GM12878 (cell line): Measurements from ENCODE around the gene PDCD6IP. TPM values are rescaled to one million over a fixed set of nuclear protein-coding genes. Genes with fewer than 3 reads are reported as not detected.

ENCODE experiments used
- ATAC-seq: fragments of 200-7000 bp; cut with Tn5 transposase; 3 replicates; pipeline ENCODE4 v1.9.1; 2020; ENCODE audit warnings: mild to moderate bottlenecking, moderate library complexity
- BruUV-seq: library from RNA; stranded (reverse); fragments of 400-500 nt; replicated peaks from 2 replicates; lab custom pipeline; 2021; lab: Mats Ljungman, UMichigan
- CTCF ChIA-PET: fragments of 300-600 bp; sonication (Branson Sonifier 250); formaldehyde crosslinking; extraction: SDS; loops from one replicate; lab custom pipeline; 2021; ENCODE audit warnings: inconsistent platforms; lab: Yijun Ruan, JAX
- POLR2A ChIA-PET: fragments of 350-600 bp; formaldehyde crosslinking; extraction: SDS; loops from one replicate; lab custom pipeline; 2021; ENCODE audit warnings: inconsistent platforms; lab: Charles Lee
- RAD21 ChIA-PET: fragments of 300-600 bp; sonication (Branson Sonifier 250); formaldehyde crosslinking; loops from one replicate; lab custom pipeline; 2023; ENCODE audit warnings: antibody characterized with exemption; ENCODE audit not compliant: unreplicated experiment; lab: Charles Lee
- SMC1A ChIA-PET: fragments of 300-600 bp; sonication (Branson Sonifier 250); formaldehyde crosslinking; loops from one replicate; lab custom pipeline; 2023; ENCODE audit not compliant: unreplicated experiment, uncharacterized antibody; lab: Charles Lee
- DNase-seq: peaks from one replicate; pipeline ENCODE4 v3.0.0-alpha.2; 2011; ENCODE audit warnings: low read depth, low spot score
- FAIRE-seq: peaks from 3 replicates; lab custom pipeline; 2011; peaks lifted over from hg19 to GRCh38; lab: Jason Lieb, UNC
- H2AFZ ChIP-seq: 2 replicates; pipeline ENCODE4 v1.6.0; 2011; ENCODE audit warnings: low read depth, low read length, control low read depth; ENCODE audit not compliant: control insufficient read depth
- H3K27ac ChIP-seq: 2 replicates; pipeline ENCODE4 v1.5.1; 2011; ENCODE audit warnings: control low read depth; ENCODE audit not compliant: control insufficient read depth, insufficient read depth
- H3K27me3 ChIP-seq, 2 experiments: replicated peaks in 1 of 2; 2 replicates each; pipeline versions ENCODE4 v1.6.0 to v1.6.1; 2011; ENCODE audit warnings: low read length in 1 of 2; ENCODE audit not compliant: control insufficient read depth in 2 of 2, insufficient read depth in 2 of 2
- H3K36me3 ChIP-seq, 2 experiments: 2 replicates each; pipeline ENCODE4 v1.5.1; 2011; ENCODE audit warnings: low read length in 1 of 2; ENCODE audit not compliant: control insufficient read depth in 2 of 2, insufficient read depth in 2 of 2
- H3K4me1 ChIP-seq: 2 replicates; pipeline ENCODE4 v1.6.1; 2011; ENCODE audit warnings: mild to moderate bottlenecking, low read length, moderate library complexity, mixed read lengths; ENCODE audit not compliant: control insufficient read depth, insufficient read depth
- H3K4me2 ChIP-seq: 2 replicates; pipeline ENCODE4 v1.6.0; 2011; ENCODE audit warnings: control low read depth; ENCODE audit not compliant: control insufficient read depth, insufficient read depth
- H3K4me3 ChIP-seq: fragments of 200-600 bp; sonication (generic); 2 replicates; pipeline ENCODE4 v1.5.1; 2016
- H3K79me2 ChIP-seq: 2 replicates; pipeline ENCODE4 v1.6.0; 2011; ENCODE audit warnings: low read length; ENCODE audit not compliant: control insufficient read depth, insufficient read depth
- H3K9ac ChIP-seq: 2 replicates; pipeline ENCODE4 v1.8.0; 2011; ENCODE audit warnings: low read length, control low read depth, mixed read lengths; ENCODE audit not compliant: control insufficient read depth, insufficient read depth
- H3K9me3 ChIP-seq: replicated peaks from 3 replicates; pipeline ENCODE4 v1.5.1; 2011; ENCODE audit warnings: mild to moderate bottlenecking, low read length; ENCODE audit not compliant: control insufficient read depth, insufficient read depth
- H4K20me1 ChIP-seq: 2 replicates; pipeline ENCODE4 v1.6.0; 2011; ENCODE audit not compliant: control insufficient read depth, insufficient read depth
- CHD1 ChIP-seq: IDR thresholded peaks from 2 replicates; pipeline ENCODE4 v1.6.1; 2012; ENCODE audit warnings: low read depth, low read length, improper control_type of control experiment
- CREM ChIP-seq: IDR thresholded peaks from 2 replicates; pipeline ENCODE4 v1.6.1; 2014; ENCODE audit warnings: antibody characterized with exemption, low read depth
- EED ChIP-seq: sonication (generic); IDR thresholded peaks from 2 replicates; pipeline ENCODE4 v1.6.1; 2016; ENCODE audit warnings: antibody characterized with exemption, low read depth
- HDAC2 ChIP-seq: fragments of 200-600 bp; sonication (generic); IDR thresholded peaks from 2 replicates; pipeline ENCODE4 v1.6.1; 2017
- PML ChIP-seq: IDR thresholded peaks from 2 replicates; pipeline ENCODE4 v1.6.1; 2012; ENCODE audit warnings: low read length, inconsistent platforms
- SUPT20H ChIP-seq: IDR thresholded peaks from 2 replicates; pipeline ENCODE4 v1.6.1; 2011; ENCODE audit warnings: low read depth, mild to moderate bottlenecking, low read length, moderate library complexity, borderline replicate concordance; ENCODE audit not compliant: control insufficient read depth
- TBL1XR1 ChIP-seq: IDR thresholded peaks from 2 replicates; pipeline ENCODE4 v1.6.1; 2012; ENCODE audit warnings: low read depth, low read length, improper control_type of control experiment
- WRNIP1 ChIP-seq: IDR thresholded peaks from 2 replicates; pipeline ENCODE4 v1.6.1; 2011; ENCODE audit warnings: low read depth, low read length, improper control_type of control experiment, borderline replicate concordance
- WGBS: methylation state at CpG from one replicate; pipeline ENCODE4 v1.1.6; 2016; ENCODE audit warnings: low lambda C conversion rate; ENCODE audit not compliant: insufficient replicate concordance, insufficient coverage; ENCODE audit errors: missing lambda C conversion rate; 5-methylcytosine and 5-hydroxymethylcytosine counted together
- in situ Hi-C: fragments of 300-500 bp; cut with MboI; formaldehyde crosslinking; loops from 9 replicates; pipeline ENCODE4 v1.14.3; 2018; ENCODE audit warnings: mixed read lengths
- intact Hi-C: fragments of 100-400 bp; cut with micrococcal nuclease; formaldehyde crosslinking; loops from one replicate; pipeline ENCODE4 v1.14.2; 2022; ENCODE audit not compliant: unreplicated experiment
- polyA plus RNA-seq, 11 experiments: library from polyadenylated mRNA; depleted of rRNA in 4 of 11; unstranded in 6 of 11; stranded (reverse) in 5 of 11; fragments of >200 nt; fragmentation: Nextera tagmentation in 4 of 11; fragmentation: Illumina TruSeq in 1 of 11; extraction: Ambion mirVana in 4 of 11; extraction: Trizol in 1 of 11; gene quantifications; 1 replicate in 1 of 11; 2 replicates in 10 of 11; pipeline versions ENCODE4 v1.2.1 to v1.2.3, GENCODE V29; 2011 to 2016; ENCODE audit warnings: inconsistent platforms in 2 of 11, missing spikeins in 2 of 11, low read depth in 1 of 11
- total RNA-seq, 4 experiments: library from RNA; depleted of rRNA in 3 of 4; stranded (reverse); fragments of >200 nt in 3 of 4; fragmentation: Illumina TruSeq in 1 of 4; extraction: Trizol in 1 of 4; gene quantifications; 2 replicates each; pipeline versions ENCODE4 v1.2.1 to v1.2.3, GENCODE V29; 2013 to 2021
- TF ChIP-seq, protein P1 (sequence below), 3 experiments: IDR thresholded peaks in 2 of 3; conservative IDR thresholded peaks in 1 of 3; 2 replicates each; pipeline ENCODE4 v1.5.1; 2011; ENCODE audit warnings: low read depth in 3 of 3, low read length in 3 of 3, mild to moderate bottlenecking in 3 of 3, control low read depth in 2 of 3, moderate library complexity in 2 of 3, inconsistent platforms in 1 of 3, mixed read lengths in 1 of 3; ENCODE audit not compliant: control insufficient read depth in 2 of 3, insufficient read depth in 1 of 3; ENCODE audit errors: extremely low read depth in 1 of 3

PDCD6IP gene
- total and polyA plus RNA-seq, 10 of the 15 experiments (the other 5 are each of a cell fraction or from before 2014, with no cell fraction given) = 16.0 to 169 (median 81.2) TPM

DNA sequence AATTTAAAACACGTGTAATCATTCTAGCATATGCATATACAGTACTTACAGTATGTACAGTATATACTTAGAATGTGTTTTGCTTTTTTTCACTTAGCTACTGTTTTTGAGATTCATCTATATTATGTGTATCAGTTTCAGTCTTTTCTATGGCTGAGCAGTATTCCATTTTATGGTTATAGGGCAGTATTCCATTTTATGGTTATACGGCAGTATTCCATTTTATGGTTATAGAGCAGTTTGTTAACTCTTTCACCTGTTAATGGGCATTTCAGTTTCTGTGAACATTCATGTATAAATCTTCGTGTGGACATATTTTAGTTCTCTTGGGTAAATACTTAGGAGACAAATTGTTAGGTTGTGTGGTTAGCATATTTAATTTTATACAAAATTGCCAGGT, 40.9 kb downstream of the PDCD6IP start:
- in situ Hi-C loops = no loop called here
- Histone ChIP-seq H2AFZ (no peak overlapping the region), H4K20me1 (no peaks in the 10 kb centered on the region), H3K9ac (no peak overlapping the region), H3K36me3 (peaks cover 1 to 11% of the 10 kb centered on the region in 2 experiments; a peak in 3 of 4 replicates), H3K27ac (no peak overlapping the region), H3K27me3 (no peaks in the 10 kb centered on the region), H3K9me3 (no peaks in the 10 kb centered on the region), H3K4me1 (no peaks in the 10 kb centered on the region), H3K4me3 (no peak overlapping the region), H3K79me2 (no peaks in the 10 kb centered on the region), H3K4me2 (no peak overlapping the region)
- ChIA-PET POLR2A (no interaction called here), RAD21 (no interaction called here), CTCF (no interaction called here), SMC1A (no interaction called here)
- BruUV-seq = no TSS peak
- DNase-seq = no peak
- FAIRE-seq = no peak
- intact Hi-C loops = no loop called here
- no peak for TF ChIP-seq PML
- no peak for TF ChIP-seq EED
- no peak for TF ChIP-seq CHD1
- TF ChIP-seq, protein P1, sequence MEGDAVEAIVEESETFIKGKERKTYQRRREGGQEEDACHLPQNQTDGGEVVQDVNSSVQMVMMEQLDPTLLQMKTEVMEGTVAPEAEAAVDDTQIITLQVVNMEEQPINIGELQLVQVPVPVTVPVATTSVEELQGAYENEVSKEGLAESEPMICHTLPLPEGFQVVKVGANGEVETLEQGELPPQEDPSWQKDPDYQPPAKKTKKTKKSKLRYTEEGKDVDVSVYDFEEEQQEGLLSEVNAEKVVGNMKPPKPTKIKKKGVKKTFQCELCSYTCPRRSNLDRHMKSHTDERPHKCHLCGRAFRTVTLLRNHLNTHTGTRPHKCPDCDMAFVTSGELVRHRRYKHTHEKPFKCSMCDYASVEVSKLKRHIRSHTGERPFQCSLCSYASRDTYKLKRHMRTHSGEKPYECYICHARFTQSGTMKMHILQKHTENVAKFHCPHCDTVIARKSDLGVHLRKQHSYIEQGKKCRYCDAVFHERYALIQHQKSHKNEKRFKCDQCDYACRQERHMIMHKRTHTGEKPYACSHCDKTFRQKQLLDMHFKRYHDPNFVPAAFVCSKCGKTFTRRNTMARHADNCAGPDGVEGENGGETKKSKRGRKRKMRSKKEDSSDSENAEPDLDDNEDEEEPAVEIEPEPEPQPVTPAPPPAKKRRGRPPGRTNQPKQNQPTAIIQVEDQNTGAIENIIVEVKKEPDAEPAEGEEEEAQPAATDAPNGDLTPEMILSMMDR (IDR thresholded peaks at IDR 0.05 in 2 of 3, conservative IDR thresholded peaks at IDR 0.05 in 1 of 3; ENCODE audit: control insufficient read depth in 2 of 3, extremely low read depth in 1 of 3, insufficient read depth in 1 of 3, low read depth in 3 of 3, low read length in 3 of 3) = no peak
- TF ChIP-seq TBL1XR1 = no peak
- TF ChIP-seq WRNIP1 = no peak
- TF ChIP-seq HDAC2 = no peak
- no peak for TF ChIP-seq SUPT20H
- no peak for TF ChIP-seq CREM
- WGBS = 98% methylated on average over 3 of the region's 3 CpGs
- ATAC-seq = no peak
